ENCODE results near the gene PABPC5. TPM values are rescaled to one million over a fixed set of nuclear protein-coding genes. Genes with fewer than 3 reads are reported as not detected.
A peak's percentile ranks its signal among the peaks of the same experiment; 100 is the strongest.

Gene PABPC5
- 0.72 TPM for total RNA-seq
- long read RNA-seq, result 0 reads

GRCh38 chrX:91434351-91435168, at the start of gene PABPC5:
PABPC5 (plus strand) TSS chrX:91434839; CDS start chrX:91435578, 739 bp downstream.
- intact Hi-C loops (cut with micrococcal nuclease), result no loop called here
- ATAC-seq (peak; percentile 100), DNase-seq (peak; percentile 84)

DNA sequence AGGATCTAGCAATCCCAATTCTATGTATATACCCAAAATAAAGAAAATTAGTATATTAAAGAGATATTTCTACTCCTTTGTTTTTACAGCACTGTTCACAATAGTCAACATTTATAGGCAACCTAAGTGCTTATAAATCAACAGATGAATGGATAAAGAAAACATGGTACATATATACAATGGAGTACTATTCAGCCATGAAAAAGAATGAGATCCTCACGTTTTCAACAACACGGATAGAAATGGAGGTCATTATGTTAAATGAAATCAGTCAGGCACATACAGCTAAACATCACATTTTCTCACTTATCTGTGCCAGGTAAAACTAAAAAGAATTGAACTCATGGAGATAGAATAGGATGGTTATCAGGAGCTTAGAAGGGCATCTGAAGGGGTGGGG, 45.6 kb upstream of the PABPC5 start:
- ATAC-seq (no peak), DNase-seq (no peak)
- intact Hi-C loops (cut with micrococcal nuclease), result no loop called here

GRCh38 chrX:91414713-91415112, 19.9 kb upstream of the PABPC5 start:
- ATAC-seq (no peak), DNase-seq (no peak)
- intact Hi-C loops (cut with micrococcal nuclease), result no loop called here

GRCh38 chrX:91435395-91435794, 756 bp downstream of the PABPC5 start:
- intact Hi-C loops (cut with micrococcal nuclease), result no loop called here
- peak; percentile 14 for ATAC-seq
- DNase-seq, result no peak

All from left ventricle myocardium superior (tissue), 1 donor.